Suprapubic skin (tissue), 3 donors: ENCODE data around the gene FKBP1A.

Experiments used
- CTCF ChIP-seq, 2 donors: fragments of 200-600 bp in 1 of 2; fragments of 450-650 bp in 1 of 2; sonication (generic) in 1 of 2; IDR thresholded peaks; one replicate each; pipeline ENCODE4 v1.5.1; 2016 to 2019; ENCODE audit warnings: antibody characterized with exemption in 2 of 2, mild to moderate bottlenecking in 1 of 2, moderate library complexity in 1 of 2
- EP300 ChIP-seq: sonication (generic); formaldehyde crosslinking; IDR thresholded peaks from one replicate; pipeline ENCODE4 v1.6.1; 2017; ENCODE audit warnings: antibody characterized with exemption
- POLR2A ChIP-seq, 2 donors: fragments of 450-650 bp; IDR thresholded peaks; one replicate each; pipeline ENCODE4 v1.6.1; 2017; ENCODE audit warnings: antibody characterized with exemption in 2 of 2, mild to moderate bottlenecking in 2 of 2, moderate library complexity in 2 of 2

- TF ChIP-seq CTCF (IDR thresholded peaks at IDR 0.05) = no peak
- no peak for TF ChIP-seq EP300
- no peak for TF ChIP-seq POLR2A (IDR thresholded peaks at IDR 0.05)
These were observed 56.0 kb downstream of the FKBP1A start for GRCh38 chr20:1336699-1337367.
